GM12891 (cell line): ENCODE measurements around the gene IL4R.

Experiments used
- DNase-seq: peaks from one replicate; pipeline ENCODE4 v3.0.0; 2011; ENCODE audit warnings: low spot score; ENCODE audit not compliant: insufficient read length
- FAIRE-seq: peaks from 2 replicates; lab custom pipeline; 2011; peaks lifted over from hg19 to GRCh38; lab: Jason Lieb, UNC
- PAX5 ChIP-seq: IDR thresholded peaks from 2 replicates; pipeline ENCODE4 v1.6.1; 2011; ENCODE audit warnings: low read length, moderate library complexity, mild to moderate bottlenecking; ENCODE audit not compliant: insufficient read depth, severe bottlenecking
- POLR2A ChIP-seq: IDR thresholded peaks from 2 replicates; pipeline ENCODE4 v1.6.1; 2011; ENCODE audit warnings: low read depth, low read length, control low read depth
- POLR2AphosphoS5 ChIP-seq: IDR thresholded peaks from 2 replicates; pipeline ENCODE4 v1.6.1; 2011; ENCODE audit warnings: low read depth, low read length, control low read depth
- POU2F2 ChIP-seq: IDR thresholded peaks from 2 replicates; pipeline ENCODE4 v1.6.1; 2011; ENCODE audit warnings: low read depth, mild to moderate bottlenecking, control low read depth, low read length, moderate library complexity
- SPI1 ChIP-seq: IDR thresholded peaks from 2 replicates; pipeline ENCODE4 v1.6.1; 2011; ENCODE audit warnings: low read depth, low read length, control low read depth
- TAF1 ChIP-seq: IDR thresholded peaks from 2 replicates; pipeline ENCODE4 v1.6.1; 2011; ENCODE audit warnings: low read depth, low read length, control low read depth

Gene IL4R

DNA sequence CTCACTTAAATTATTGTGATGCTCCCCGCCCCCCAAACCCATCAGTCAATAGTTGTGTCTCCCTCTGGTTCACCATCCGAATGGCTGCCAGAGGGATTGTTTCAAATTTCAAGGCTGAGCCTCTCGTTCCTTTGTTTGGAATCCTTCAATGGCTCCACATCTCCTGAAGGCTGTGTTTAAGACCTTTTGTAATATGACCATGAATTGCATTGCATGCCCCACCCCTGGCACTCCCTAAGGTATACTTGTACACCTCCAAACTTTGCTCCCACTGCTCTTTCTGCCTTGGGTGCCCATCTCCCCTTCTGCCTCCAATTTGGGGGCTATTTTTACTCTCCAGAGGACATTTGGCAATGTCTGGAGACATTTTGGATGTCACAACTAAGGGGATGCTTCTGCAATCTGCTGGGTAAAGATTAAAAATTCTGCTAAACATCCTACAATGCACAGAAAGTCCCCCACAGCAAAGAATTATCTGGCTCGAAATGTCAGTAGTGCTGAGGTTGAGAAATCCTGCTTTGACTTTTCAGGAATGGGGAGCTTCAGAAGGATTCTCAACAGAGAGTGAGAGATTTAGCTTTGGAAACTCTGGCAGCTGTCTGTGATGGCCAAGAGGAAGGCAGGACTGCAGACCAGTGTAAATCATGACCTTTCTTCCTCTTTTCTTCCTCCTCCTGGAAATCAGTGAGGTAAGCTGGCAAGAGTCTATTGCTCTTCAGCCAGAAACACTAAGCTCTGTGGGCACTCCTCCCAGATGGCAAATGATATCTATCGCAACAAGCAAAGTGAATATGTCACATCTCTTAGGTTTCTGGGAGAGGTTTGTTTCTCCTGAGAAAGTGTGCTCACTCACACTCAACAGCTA, 8.7 kb upstream of the IL4R start:
- no peak for FAIRE-seq
- no peak for DNase-seq
- TF ChIP-seq TAF1 (no peak), POLR2AphosphoS5 (no peak), POLR2A (no peak), SPI1 (no peak), POU2F2 (no peak), PAX5 (no peak)

DNA sequence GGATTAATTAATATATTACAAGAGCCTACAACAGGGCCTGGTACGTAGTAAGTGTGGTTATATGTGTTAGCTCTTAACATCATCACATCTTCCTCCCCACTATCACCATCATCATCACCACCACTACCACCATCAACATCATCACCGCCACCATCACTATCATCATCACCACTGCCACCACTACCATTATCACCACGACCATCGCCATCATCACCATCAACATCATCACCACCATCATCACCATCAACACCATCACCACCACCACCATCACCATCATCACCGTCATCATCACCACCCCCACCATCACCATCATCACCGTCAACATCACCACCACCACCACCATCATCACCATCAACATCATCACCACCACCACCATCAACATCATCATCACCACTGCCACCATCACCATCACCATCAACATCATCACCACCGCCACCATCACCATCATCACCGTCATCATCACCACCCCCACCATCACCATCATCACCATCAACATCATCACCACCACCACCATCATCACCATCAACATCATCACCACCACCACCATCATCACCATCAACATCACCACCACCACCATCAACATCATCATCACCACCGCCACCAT, 7.8 kb upstream of the IL4R start:
- FAIRE-seq (peak; percentile 87), DNase-seq (no peak)
- TF ChIP-seq POLR2AphosphoS5 (no peak), PAX5 (no peak), SPI1 (no peak), TAF1 (no peak), POU2F2 (no peak), POLR2A (no peak)

DNA sequence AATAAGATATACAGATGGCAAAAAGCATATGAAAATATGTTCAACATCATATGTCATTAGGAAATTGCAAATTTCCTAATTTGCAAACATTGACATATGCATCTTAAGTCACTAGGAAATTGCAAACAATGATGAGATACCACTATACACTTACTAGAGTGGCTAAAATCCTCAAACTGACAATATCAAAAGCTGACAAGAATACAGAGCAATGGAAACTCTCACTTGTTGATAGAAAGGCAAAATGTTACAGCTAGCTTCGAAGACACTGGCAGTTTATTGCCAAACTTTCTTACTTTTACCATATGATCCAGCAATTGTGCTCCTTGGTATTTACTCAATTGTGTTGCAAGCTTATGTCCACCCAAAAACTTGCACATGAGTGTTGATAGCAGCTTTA, 5.0 kb upstream of the IL4R start:
- no peak for DNase-seq
- FAIRE-seq: no peak
- TF ChIP-seq POLR2AphosphoS5: no peak
- no peak for TF ChIP-seq POU2F2
- no peak for TF ChIP-seq SPI1
- no peak for TF ChIP-seq POLR2A
- TF ChIP-seq TAF1: no peak
- no peak for TF ChIP-seq PAX5

DNA sequence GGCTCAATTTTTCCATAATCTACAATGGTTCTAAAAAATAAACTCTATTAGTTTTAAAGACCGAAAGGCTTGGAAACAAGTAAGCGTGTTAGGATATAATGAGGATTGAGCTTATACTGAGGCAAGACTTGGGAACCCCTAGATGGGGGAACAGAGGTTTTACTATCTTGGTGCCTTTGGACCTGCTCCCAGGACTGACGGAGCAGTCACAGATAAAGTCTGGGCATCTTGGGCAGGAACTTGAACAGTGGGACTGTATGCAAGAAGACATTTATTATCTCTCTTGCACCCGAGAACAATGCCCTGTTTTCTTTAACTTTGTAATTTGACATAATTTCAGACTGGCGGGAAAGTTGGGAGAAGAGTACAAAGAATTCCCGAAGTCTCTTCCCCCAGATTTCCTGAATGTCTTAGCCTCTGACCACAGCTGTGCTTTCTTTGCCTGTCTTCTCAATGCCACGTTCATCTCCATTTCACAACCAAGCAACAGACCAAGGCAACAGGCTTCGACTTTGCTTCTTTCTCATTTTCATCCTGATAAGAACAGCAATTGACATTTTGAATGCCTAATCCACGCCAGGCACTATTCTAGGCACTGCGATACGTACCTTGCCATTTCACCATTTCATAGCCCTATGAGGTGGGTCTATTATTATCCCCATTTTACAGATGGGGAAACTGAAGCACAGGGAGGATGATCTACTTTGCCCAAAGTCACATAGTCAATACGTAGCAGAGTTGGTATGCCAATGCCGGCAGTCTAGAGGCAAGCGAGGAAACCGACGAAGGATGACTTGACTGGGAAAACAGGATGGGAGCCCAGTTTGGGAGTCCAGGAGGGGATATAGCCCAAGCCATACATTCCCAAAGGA, 3.0 kb upstream of the IL4R start:
- TF ChIP-seq SPI1 (no peak), TAF1 (no peak), POU2F2 (no peak)
- DNase-seq (no peak), FAIRE-seq (no peak)

DNA sequence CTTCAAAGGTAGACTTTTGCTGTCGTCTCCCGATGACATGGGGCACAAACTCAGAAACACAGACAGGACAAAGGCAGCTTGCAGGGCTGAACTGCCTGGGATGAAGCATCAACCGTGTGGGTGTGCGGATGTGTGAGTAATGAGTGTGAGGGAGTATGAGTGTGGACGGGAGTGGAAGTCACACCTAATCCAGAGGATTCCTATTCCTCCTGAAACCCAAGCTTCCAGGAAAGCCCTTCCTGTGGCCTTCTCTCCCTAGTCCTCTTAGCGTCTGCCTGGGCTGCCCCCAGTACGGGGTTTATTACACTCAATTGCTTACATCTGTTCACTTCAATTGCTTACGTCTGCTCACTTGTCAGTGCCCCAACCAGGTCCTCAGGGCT, 2.3 kb upstream of the IL4R start:
- TF ChIP-seq POU2F2 (no peak), TAF1 (no peak), POLR2AphosphoS5 (no peak), POLR2A (no peak), SPI1 (no peak), PAX5 (no peak)
- no peak for DNase-seq
- FAIRE-seq: no peak

DNA sequence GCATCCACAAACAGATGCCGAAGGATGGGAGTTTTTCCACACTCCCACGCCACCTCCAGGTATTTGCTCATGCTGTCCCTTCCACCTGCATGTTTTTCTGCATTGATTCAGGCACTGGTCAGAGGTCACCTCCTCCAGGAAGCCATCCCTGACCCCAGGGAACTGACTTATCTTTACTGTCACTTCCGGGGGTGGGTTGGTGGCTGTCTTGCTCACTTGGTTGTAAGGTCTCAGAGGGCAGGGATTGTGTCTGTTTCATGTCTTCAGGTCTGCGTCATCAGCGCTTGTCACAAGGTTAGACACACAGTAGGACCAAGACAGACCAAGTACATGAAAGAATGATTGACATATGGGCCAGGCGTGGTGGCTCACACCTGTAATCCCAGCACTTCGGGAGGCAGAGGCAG, 1.9 kb upstream of the IL4R start:
- TF ChIP-seq SPI1 (no peak), POLR2AphosphoS5 (no peak), PAX5 (no peak), TAF1 (no peak), POU2F2 (no peak), POLR2A (no peak)
- FAIRE-seq: no peak
- DNase-seq: no peak

DNA sequence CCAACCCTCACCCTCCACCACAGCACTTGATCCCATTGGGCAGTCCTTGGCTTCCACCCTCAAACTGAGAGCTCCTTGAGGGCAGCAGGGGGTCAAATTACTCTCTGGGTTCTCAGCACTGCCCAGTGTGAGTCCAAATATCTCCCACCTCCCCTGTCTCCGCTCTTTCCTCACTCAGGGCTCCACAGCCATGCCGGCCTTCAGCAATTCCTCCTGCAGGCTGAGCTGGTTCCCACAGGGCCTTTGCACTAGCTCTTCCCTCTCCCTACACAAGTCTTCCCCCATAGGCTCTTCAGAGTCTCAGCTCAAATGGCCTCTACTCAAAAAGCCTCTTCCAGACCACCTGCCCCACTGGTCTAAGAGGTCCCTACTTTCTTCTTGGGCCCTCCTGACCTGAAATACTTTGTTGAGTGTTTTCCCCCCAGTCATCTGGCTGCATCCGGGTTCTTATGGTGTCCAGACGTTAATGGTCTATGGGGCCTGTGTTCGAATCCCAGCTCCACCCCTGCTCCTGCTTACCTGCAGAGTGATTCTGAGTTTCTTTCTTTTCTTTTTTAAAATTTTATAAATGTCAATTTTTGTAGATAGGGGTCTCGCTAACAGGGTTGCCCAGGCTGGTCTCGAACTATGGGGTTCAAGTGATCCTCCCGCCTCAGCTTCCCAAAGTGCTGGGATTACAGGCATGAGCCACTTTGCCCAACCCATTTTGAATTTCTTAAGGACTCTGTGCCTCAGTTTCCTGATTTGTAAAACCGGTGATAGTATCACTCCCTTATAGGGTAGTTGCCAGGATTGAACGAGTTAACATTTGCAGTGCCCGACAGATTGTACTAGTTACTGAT, 973 bp upstream of the IL4R start:
- TF ChIP-seq PAX5 (no peak), POLR2AphosphoS5 (no peak), SPI1 (no peak), TAF1 (no peak), POLR2A (no peak), POU2F2 (no peak)
- FAIRE-seq: no peak
- DNase-seq: no peak

DNA sequence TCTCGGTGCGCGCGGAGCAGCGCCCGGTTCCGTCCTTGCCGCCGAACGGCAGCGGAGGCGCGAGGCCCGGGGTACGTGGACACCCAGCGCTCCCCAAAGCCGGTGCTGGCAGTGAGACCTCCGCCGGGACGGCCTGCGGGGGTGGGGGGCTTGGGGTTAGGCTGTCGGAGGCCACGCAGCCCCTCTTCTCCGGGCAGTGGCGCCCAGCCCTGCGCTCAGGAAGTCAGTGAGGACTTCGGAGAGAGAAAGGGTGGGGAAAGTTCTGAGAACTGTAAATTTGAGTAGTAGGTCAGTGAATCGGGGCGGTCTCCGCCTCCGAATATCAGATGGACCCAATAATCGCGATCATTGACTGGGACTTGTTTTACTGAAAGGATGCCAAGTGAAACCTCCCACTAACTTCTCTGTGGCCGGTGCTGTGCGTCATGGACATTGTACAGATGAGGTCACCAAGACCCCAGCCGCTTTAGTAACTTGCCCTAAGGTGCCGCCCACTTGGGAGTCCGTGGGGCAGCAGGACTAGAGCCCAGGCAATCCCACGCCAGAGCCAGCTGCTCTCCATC, 468 bp downstream of the IL4R start:
- no peak for DNase-seq
- TF ChIP-seq SPI1 (no peak), POU2F2 (no peak), TAF1 (peak; percentile 29; the same call in 1 of the 2 replicates), POLR2AphosphoS5 (peak; percentile 93), PAX5 (no peak), POLR2A (peak; percentile 57; the same call in 1 of the 2 replicates)
- peak; percentile 9 for FAIRE-seq
